ENCODE data around the gene DUSP2. TPM values are rescaled to one million over a fixed set of nuclear protein-coding genes. Genes with fewer than 3 reads are reported as not detected.

The DUSP2 gene
- total RNA-seq, 1 experiment from 2014 or later, result 13.4 TPM

DNA sequence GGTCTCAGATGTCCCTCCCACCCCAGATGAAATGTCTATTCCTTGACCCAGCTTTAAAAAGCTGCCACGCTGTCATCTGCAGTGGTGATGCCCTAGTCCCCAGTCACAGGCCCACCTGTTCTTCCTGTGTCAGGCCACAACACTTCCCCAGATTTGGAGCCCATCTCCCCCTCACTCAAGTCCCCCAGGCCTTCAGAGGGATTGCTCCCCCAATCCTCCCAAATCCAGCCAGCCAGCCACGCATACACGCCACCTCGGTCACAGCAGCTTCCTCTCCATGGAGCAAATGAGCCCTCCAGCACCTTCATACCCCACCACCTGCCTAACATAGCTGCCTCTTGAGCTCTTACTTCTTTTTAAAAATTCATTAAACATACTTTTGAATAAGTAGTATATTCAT, 14.8 kb downstream of the DUSP2 start:
- Mint-ChIP-seq H3K27me3 (ENCODE audit: insufficient read depth, unreplicated experiment) (peaks cover 6% of the 10 kb centered on the region), H3K36me3 (ENCODE audit: insufficient read depth, unreplicated experiment) (no peaks in the 10 kb centered on the region), H3K9me3 (ENCODE audit: unreplicated experiment) (no peaks in the 10 kb centered on the region), H3K4me3 (ENCODE audit: unreplicated experiment) (no peak overlapping the region), H3K4me1 (ENCODE audit: low read depth, unreplicated experiment) (no peaks in the 10 kb centered on the region), H3K27ac (ENCODE audit: unreplicated experiment) (no peak overlapping the region)
- POLR2A ChIA-PET, result no interaction called here
- intact Hi-C loops (cut with micrococcal nuclease; ENCODE audit: unreplicated experiment), result no loop called here
- CTCF ChIA-PET, result no interaction called here
- Histone ChIP-seq H3K9me3 (no peaks in the 10 kb centered on the region), H3K4me1 (no peaks in the 10 kb centered on the region), H3K4me3 (ENCODE audit: low read depth, low read length) (no peak overlapping the region), H3K27me3 (replicated peaks; ENCODE audit: control insufficient read depth, insufficient read depth, low read length) (no peaks in the 10 kb centered on the region), H3K36me3 (ENCODE audit: control insufficient read depth, insufficient read depth, low read length) (no peaks in the 10 kb centered on the region)
- TF ChIP-seq, protein P1, sequence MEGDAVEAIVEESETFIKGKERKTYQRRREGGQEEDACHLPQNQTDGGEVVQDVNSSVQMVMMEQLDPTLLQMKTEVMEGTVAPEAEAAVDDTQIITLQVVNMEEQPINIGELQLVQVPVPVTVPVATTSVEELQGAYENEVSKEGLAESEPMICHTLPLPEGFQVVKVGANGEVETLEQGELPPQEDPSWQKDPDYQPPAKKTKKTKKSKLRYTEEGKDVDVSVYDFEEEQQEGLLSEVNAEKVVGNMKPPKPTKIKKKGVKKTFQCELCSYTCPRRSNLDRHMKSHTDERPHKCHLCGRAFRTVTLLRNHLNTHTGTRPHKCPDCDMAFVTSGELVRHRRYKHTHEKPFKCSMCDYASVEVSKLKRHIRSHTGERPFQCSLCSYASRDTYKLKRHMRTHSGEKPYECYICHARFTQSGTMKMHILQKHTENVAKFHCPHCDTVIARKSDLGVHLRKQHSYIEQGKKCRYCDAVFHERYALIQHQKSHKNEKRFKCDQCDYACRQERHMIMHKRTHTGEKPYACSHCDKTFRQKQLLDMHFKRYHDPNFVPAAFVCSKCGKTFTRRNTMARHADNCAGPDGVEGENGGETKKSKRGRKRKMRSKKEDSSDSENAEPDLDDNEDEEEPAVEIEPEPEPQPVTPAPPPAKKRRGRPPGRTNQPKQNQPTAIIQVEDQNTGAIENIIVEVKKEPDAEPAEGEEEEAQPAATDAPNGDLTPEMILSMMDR (IDR thresholded peaks at IDR 0.05; ENCODE audit: insufficient read depth in 1 of 2, low read depth in 1 of 2, low read length in 1 of 2, severe bottlenecking in 1 of 2, unreplicated experiment in 1 of 2), result no peak
- DNase-seq, result no peak
- no TSS peak for BruUV-seq (replicated peaks)

DNA sequence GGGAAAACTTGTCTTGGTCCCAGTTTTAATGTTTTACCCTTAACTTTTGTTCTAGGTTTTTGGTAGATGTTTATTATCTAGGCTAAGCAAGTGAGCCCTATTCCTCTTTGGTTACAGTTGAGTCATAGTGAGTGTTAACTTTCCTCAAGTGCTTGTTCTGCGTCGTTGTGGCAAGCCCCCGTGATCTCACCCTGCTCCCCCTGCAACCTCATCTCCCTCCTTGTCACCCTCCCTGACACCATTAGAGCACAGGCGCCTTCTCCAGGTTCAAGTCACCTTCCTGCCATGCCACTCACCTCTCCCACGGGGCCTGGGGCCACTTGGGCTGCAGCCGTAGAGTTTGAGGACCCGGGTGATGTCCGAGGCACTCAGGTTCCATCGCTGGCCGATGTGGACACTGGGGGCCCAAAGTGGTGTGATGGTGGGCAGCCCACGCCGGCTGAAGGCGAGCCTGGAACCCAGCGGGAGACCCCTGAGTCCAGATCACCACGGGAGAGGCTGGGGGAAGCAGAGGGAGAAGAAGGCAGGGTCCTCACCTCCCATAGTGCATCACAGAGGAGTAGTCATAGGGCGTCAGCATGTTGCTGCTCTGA, 15.6 kb downstream of the DUSP2 start:
- Mint-ChIP-seq H3K36me3 (ENCODE audit: insufficient read depth, unreplicated experiment) (no peaks in the 10 kb centered on the region), H3K27me3 (ENCODE audit: insufficient read depth, unreplicated experiment) (peaks cover 11% of the 10 kb centered on the region)

DNA sequence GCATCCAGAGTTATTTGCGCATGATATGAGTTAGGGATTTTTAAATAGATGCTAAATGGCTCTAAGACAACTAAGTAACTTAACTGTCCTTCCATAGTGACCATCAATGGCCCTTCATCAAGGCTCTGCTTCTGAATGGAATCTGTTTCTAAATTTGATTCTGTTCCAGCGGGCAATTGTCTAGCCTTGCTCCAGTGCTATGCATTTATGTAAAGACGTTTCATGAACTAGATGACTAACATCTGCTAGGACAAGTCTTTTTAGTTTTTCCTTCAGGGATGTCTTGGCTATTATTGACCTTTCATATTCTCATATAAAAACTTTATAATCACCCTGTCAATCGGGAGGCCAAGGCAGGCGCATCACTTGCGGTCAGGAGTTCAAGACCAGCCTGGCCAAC, 16.8 kb downstream of the DUSP2 start:
- no peaks in the 10 kb centered on the region for H3K27me3 ChIP-seq (replicated peaks; ENCODE audit: control insufficient read depth, insufficient read depth, low read length)
- peaks cover 11% of the 10 kb centered on the region for H3K27me3 Mint-ChIP-seq (ENCODE audit: insufficient read depth, unreplicated experiment)
- ChIA-PET POLR2A (interaction anchor here (0.9 kb wide), 1 partner anchor 80 kb away, joined by 3 read pairs; the partner anchor contains the start of gene STARD7), CTCF (no interaction called here)
- TF ChIP-seq, protein P1 (IDR thresholded peaks at IDR 0.05; ENCODE audit: insufficient read depth in 1 of 2, low read depth in 1 of 2, low read length in 1 of 2, severe bottlenecking in 1 of 2, unreplicated experiment in 1 of 2), result no peak
- H3K4me3 ChIP-seq (ENCODE audit: low read depth, low read length), result no peak overlapping the region
- no peaks in the 10 kb centered on the region for H3K9me3 ChIP-seq
- no peaks in the 10 kb centered on the region for H3K4me1 ChIP-seq
- intact Hi-C loops (cut with micrococcal nuclease; ENCODE audit: unreplicated experiment), result no loop called here
- H3K4me1 Mint-ChIP-seq (ENCODE audit: low read depth, unreplicated experiment), result no peaks in the 10 kb centered on the region
- no peak overlapping the region for H3K4me3 Mint-ChIP-seq (ENCODE audit: unreplicated experiment)
- no peaks in the 10 kb centered on the region for H3K36me3 Mint-ChIP-seq (ENCODE audit: insufficient read depth, unreplicated experiment)
- no peak overlapping the region for H3K27ac Mint-ChIP-seq (ENCODE audit: unreplicated experiment)
- H3K36me3 ChIP-seq (ENCODE audit: control insufficient read depth, insufficient read depth, low read length), result no peaks in the 10 kb centered on the region
- no peak for DNase-seq
- H3K9me3 Mint-ChIP-seq (ENCODE audit: unreplicated experiment), result no peaks in the 10 kb centered on the region
- BruUV-seq (replicated peaks), result no TSS peak

More for the DNA sequence above, 15.6 kb downstream of the DUSP2 start:
- no TSS peak for BruUV-seq (replicated peaks)
- Mint-ChIP-seq H3K4me1 (ENCODE audit: low read depth, unreplicated experiment) (no peaks in the 10 kb centered on the region), H3K9me3 (ENCODE audit: unreplicated experiment) (no peaks in the 10 kb centered on the region), H3K4me3 (ENCODE audit: unreplicated experiment) (no peak overlapping the region), H3K27ac (ENCODE audit: unreplicated experiment) (no peak overlapping the region)
- no peaks in the 10 kb centered on the region for H3K9me3 ChIP-seq
- no peaks in the 10 kb centered on the region for H3K36me3 ChIP-seq (ENCODE audit: control insufficient read depth, insufficient read depth, low read length)
- H3K4me3 ChIP-seq (ENCODE audit: low read depth, low read length), result no peak overlapping the region
- ChIA-PET POLR2A (no interaction called here), CTCF (no interaction called here)
- TF ChIP-seq, protein P1 (IDR thresholded peaks at IDR 0.05; ENCODE audit: insufficient read depth in 1 of 2, low read depth in 1 of 2, low read length in 1 of 2, severe bottlenecking in 1 of 2, unreplicated experiment in 1 of 2), result no peak
- intact Hi-C loops (cut with micrococcal nuclease; ENCODE audit: unreplicated experiment), result no loop called here
- no peaks in the 10 kb centered on the region for H3K4me1 ChIP-seq
- no peak for DNase-seq
- H3K27me3 ChIP-seq (replicated peaks; ENCODE audit: control insufficient read depth, insufficient read depth, low read length), result no peaks in the 10 kb centered on the region

Data from Caco-2 (cell line).